DOHH2 (cell line): Measurements from ENCODE around the gene MAP6.

Experiments
- H3F3A ChIP-seq: fragments of 200-600 bp; sonication (generic), shearing (Covaris generic); 2 replicates; pipeline ENCODE4 v1.6.0; 2016; ENCODE audit warnings: antibody characterized with exemption, mild to moderate bottlenecking; ENCODE audit not compliant: control insufficient read depth, insufficient read depth
- H3K27ac ChIP-seq: fragments of 200-600 bp; sonication (generic); 2 replicates; pipeline ENCODE4 v1.5.1; 2014; ENCODE audit warnings: low read depth, mild to moderate bottlenecking, low read length, moderate library complexity
- H3K27me3 ChIP-seq: fragments of 200-600 bp; sonication (generic); 2 replicates; pipeline ENCODE4 v1.6.1; 2014; ENCODE audit warnings: mild to moderate bottlenecking, low read length, mixed read lengths; ENCODE audit not compliant: control insufficient read depth
- H3K36me3 ChIP-seq: fragments of 200-600 bp; sonication (generic); 2 replicates; pipeline ENCODE4 v1.6.1; 2014; ENCODE audit warnings: mild to moderate bottlenecking, low read length, moderate library complexity, mixed read lengths; ENCODE audit not compliant: control insufficient read depth
- H3K4me1 ChIP-seq: fragments of 200-600 bp; sonication (generic); 2 replicates; pipeline ENCODE4 v1.6.1; 2014; ENCODE audit warnings: mild to moderate bottlenecking, low read length, mixed read lengths; ENCODE audit not compliant: control insufficient read depth
- H3K4me2 ChIP-seq: fragments of 200-600 bp; sonication (generic); 2 replicates; pipeline ENCODE4 v1.6.0; 2014; ENCODE audit warnings: mild to moderate bottlenecking, low read length, moderate library complexity
- H3K4me3 ChIP-seq: fragments of 200-600 bp; sonication (generic); 2 replicates; pipeline ENCODE4 v1.5.1; 2014; ENCODE audit warnings: mild to moderate bottlenecking, low read length, mixed read lengths
- H3K79me2 ChIP-seq: fragments of 200-600 bp; sonication (generic); 2 replicates; pipeline ENCODE4 v1.6.1; 2014; ENCODE audit warnings: mild to moderate bottlenecking, low read length, mixed read lengths; ENCODE audit not compliant: control insufficient read depth
- H3K9me2 ChIP-seq: fragments of 200-600 bp; sonication (generic); replicated peaks from 2 replicates; pipeline ENCODE4 v1.6.1; 2014; ENCODE audit warnings: mild to moderate bottlenecking, low read length, mixed read lengths; ENCODE audit not compliant: control insufficient read depth
- H3K9me3 ChIP-seq: fragments of 200-600 bp; sonication (generic); 2 replicates; pipeline ENCODE4 v1.6.1; 2014; ENCODE audit warnings: antibody characterized with exemption, low read length, mixed read lengths; ENCODE audit not compliant: control insufficient read depth, insufficient read depth
- H4K20me1 ChIP-seq: fragments of 200-600 bp; sonication (generic); 2 replicates; pipeline ENCODE4 v1.6.0; 2014; ENCODE audit warnings: low read depth, mild to moderate bottlenecking, antibody characterized with exemption, low read length, moderate library complexity; ENCODE audit not compliant: control insufficient read depth, insufficient read depth
- CTCF ChIP-seq: fragments of 200-600 bp; sonication (generic); IDR thresholded peaks from one replicate; pipeline ENCODE4 v1.5.1; 2014; ENCODE audit warnings: antibody characterized with exemption, mild to moderate bottlenecking, low read depth, low read length; ENCODE audit not compliant: poor library complexity, severe bottlenecking
- EZH2phosphoT487 ChIP-seq: fragments of 200-600 bp; sonication (generic); IDR thresholded peaks from 2 replicates; pipeline ENCODE4 v1.6.1; 2017; ENCODE audit warnings: borderline replicate concordance, mild to moderate bottlenecking, antibody characterized with exemption, low read length, moderate library complexity, mixed read lengths

The MAP6 gene

GRCh38 chr11:75715688-75716087, 46.9 kb upstream of the MAP6 start:
- no peak for TF ChIP-seq EZH2phosphoT487
- TF ChIP-seq CTCF = no peak
- H3K27ac ChIP-seq = no peak overlapping the region
- no peak overlapping the region for H3K4me2 ChIP-seq
- no peaks in the 10 kb centered on the region for H4K20me1 ChIP-seq
- no peaks in the 10 kb centered on the region for H3F3A ChIP-seq
- H3K36me3 ChIP-seq = no peaks in the 10 kb centered on the region
- H3K4me3 ChIP-seq = no peak overlapping the region
- H3K9me2 ChIP-seq = no peaks in the 10 kb centered on the region
- H3K4me1 ChIP-seq = no peaks in the 10 kb centered on the region
- H3K9me3 ChIP-seq = no peaks in the 10 kb centered on the region
- H3K27me3 ChIP-seq = peaks cover 13% of the 10 kb centered on the region
- no peaks in the 10 kb centered on the region for H3K79me2 ChIP-seq

GRCh38 chr11:75714211-75714610, 45.4 kb upstream of the MAP6 start:
- no peaks in the 10 kb centered on the region for H3K9me3 ChIP-seq
- no peaks in the 10 kb centered on the region for H3K4me1 ChIP-seq
- no peaks in the 10 kb centered on the region for H3K9me2 ChIP-seq
- H3K36me3 ChIP-seq = no peaks in the 10 kb centered on the region
- no peaks in the 10 kb centered on the region for H3F3A ChIP-seq
- H3K4me2 ChIP-seq = no peak overlapping the region
- H4K20me1 ChIP-seq = no peaks in the 10 kb centered on the region
- H3K79me2 ChIP-seq = no peaks in the 10 kb centered on the region
- H3K4me3 ChIP-seq = no peak overlapping the region
- H3K27ac ChIP-seq = no peak overlapping the region
- TF ChIP-seq CTCF = no peak
- TF ChIP-seq EZH2phosphoT487 = no peak
- H3K27me3 ChIP-seq = peaks cover 13% of the 10 kb centered on the region

GRCh38 chr11:75706260-75706729, 37.5 kb upstream of the MAP6 start:
- Histone ChIP-seq H3F3A (no peaks in the 10 kb centered on the region), H3K9me2 (no peaks in the 10 kb centered on the region), H4K20me1 (no peaks in the 10 kb centered on the region), H3K27ac (no peak overlapping the region), H3K4me3 (no peak overlapping the region), H3K79me2 (no peaks in the 10 kb centered on the region), H3K9me3 (no peaks in the 10 kb centered on the region), H3K4me2 (peak overlapping the region; percentile 31; the same call in 1 of the 2 replicates), H3K4me1 (no peaks in the 10 kb centered on the region), H3K36me3 (no peaks in the 10 kb centered on the region), H3K27me3 (no peaks in the 10 kb centered on the region)
- TF ChIP-seq EZH2phosphoT487 (no peak), CTCF (peak; percentile 93)

- H3K27ac ChIP-seq = no peak overlapping the region
- no peak overlapping the region for H3K4me3 ChIP-seq
- H3K36me3 ChIP-seq = no peaks in the 10 kb centered on the region
- no peaks in the 10 kb centered on the region for H3K4me1 ChIP-seq
- H3K79me2 ChIP-seq = no peaks in the 10 kb centered on the region
- no peak overlapping the region for H3K4me2 ChIP-seq
- H3K27me3 ChIP-seq = no peaks in the 10 kb centered on the region
- no peaks in the 10 kb centered on the region for H3F3A ChIP-seq
- TF ChIP-seq CTCF (no peak), EZH2phosphoT487 (no peak)
- no peaks in the 10 kb centered on the region for H4K20me1 ChIP-seq
- no peaks in the 10 kb centered on the region for H3K9me3 ChIP-seq
- no peaks in the 10 kb centered on the region for H3K9me2 ChIP-seq
These were observed 36.7 kb upstream of the MAP6 start for GRCh38 chr11:75705541-75705940.
